Right lobe of liver (tissue), 4 donors: ENCODE measurements around the gene USP53.

Experiments
- CTCF ChIP-seq, 4 donors: fragments of 200-600 bp in 3 of 4; fragments of 450-650 bp in 1 of 4; IDR thresholded peaks; one replicate each; pipeline versions ENCODE4 v1.5.1 to v1.8.0; 2016 to 2022; ENCODE audit warnings: antibody characterized with exemption in 4 of 4, mild to moderate bottlenecking in 2 of 4
- POLR2A ChIP-seq: fragments of 450-650 bp; IDR thresholded peaks from one replicate; pipeline ENCODE4 v1.6.1; 2017; ENCODE audit warnings: antibody characterized with exemption, mild to moderate bottlenecking
- donor health status: DM: no; HTN: no; CAD: no.
- donor health status: DM: no; HTN: no; CAD: no.
- donor health status: DM: no; HTN: yes; CAD: no.

GRCh38 chr4:119190354-119190753 lies 22.2 kb upstream of the USP53 start:
- TF ChIP-seq POLR2A, result no peak
- TF ChIP-seq CTCF (IDR thresholded peaks at IDR 0.05), result no peak
